ENCODE data around the gene ZNF620. TPM values are rescaled to one million over a fixed set of nuclear protein-coding genes. Genes with fewer than 3 reads are reported as not detected.
"Not testable (repeated sequence)": the region's sequence is repeated elsewhere in the genome, so short reads cannot be mapped to it uniquely, and the experiment has no call there.

The ZNF620 gene
- total RNA-seq, 2 donors from 2014 or later = 2.6 to 6.9 TPM

DNA sequence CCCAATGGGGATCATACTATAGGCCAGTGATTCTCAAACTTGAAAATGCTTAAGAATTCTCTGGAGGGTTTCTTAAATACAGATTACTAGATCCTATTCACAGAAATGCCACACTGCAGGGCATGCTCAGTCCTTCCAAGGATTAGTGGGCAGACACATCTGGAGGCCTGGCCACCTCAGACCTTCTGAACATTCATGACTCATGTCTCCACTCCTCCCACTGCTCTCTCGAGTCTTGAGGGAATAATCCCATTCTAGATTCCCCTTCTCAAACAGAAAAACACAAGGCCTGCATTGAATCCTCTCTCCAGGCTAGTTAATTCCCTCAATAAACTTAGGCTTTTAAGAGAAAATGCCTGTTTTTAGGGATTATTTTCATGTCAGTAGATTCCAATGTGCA lies 41.0 kb downstream of the ZNF620 start:
- no peaks in the 10 kb centered on the region for H3K4me1 ChIP-seq
- no peaks in the 10 kb centered on the region for H3K9me3 ChIP-seq
- H3K27me3 ChIP-seq = no peaks in the 10 kb centered on the region
- TF ChIP-seq POLR2A (IDR thresholded peaks at IDR 0.05) = no peak
- TF ChIP-seq, protein P1, sequence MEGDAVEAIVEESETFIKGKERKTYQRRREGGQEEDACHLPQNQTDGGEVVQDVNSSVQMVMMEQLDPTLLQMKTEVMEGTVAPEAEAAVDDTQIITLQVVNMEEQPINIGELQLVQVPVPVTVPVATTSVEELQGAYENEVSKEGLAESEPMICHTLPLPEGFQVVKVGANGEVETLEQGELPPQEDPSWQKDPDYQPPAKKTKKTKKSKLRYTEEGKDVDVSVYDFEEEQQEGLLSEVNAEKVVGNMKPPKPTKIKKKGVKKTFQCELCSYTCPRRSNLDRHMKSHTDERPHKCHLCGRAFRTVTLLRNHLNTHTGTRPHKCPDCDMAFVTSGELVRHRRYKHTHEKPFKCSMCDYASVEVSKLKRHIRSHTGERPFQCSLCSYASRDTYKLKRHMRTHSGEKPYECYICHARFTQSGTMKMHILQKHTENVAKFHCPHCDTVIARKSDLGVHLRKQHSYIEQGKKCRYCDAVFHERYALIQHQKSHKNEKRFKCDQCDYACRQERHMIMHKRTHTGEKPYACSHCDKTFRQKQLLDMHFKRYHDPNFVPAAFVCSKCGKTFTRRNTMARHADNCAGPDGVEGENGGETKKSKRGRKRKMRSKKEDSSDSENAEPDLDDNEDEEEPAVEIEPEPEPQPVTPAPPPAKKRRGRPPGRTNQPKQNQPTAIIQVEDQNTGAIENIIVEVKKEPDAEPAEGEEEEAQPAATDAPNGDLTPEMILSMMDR (IDR thresholded peaks at IDR 0.05) = no peak
- no peak overlapping the region for H3K4me3 ChIP-seq
- intact Hi-C loops (cut with DNase I) = no loop called here
- ATAC-seq (no peak), DNase-seq (no peak)
- 58 to 70% methylated on average over 1 of the region's 1 CpG for WGBS, 2 donors
- H3K36me3 ChIP-seq (replicated peaks in 1 of 2; ENCODE audit: insufficient read depth in 1 of 2, low read depth in 2 of 2) = no peaks in the 10 kb centered on the region
- no peak overlapping the region for H3K27ac ChIP-seq

DNA sequence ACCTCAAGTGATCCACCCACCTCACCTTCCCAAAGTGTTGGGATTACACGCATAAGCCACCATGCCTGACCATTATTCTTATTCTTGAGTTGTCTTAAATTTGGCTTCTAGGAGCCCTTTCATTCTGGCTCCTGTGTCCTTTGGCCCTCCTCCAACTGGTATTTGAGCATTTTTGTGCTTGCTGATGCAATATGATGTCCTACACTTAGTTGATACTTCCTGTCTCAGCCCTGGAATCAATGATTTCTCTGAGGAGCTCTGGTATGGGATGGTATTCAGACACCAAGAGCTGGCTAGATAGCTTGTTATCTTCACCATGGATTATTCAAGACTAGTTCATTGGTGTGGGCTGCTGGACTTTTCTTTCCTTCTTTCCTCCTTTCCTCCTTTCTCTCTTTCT lies 44.3 kb downstream of the ZNF620 start:
- Histone ChIP-seq H3K27ac (no peak overlapping the region), H3K36me3 (replicated peaks in 1 of 2; ENCODE audit: insufficient read depth in 1 of 2, low read depth in 2 of 2) (no peaks in the 10 kb centered on the region), H3K9me3 (no peaks in the 10 kb centered on the region), H3K4me3 (no peak overlapping the region), H3K4me1 (no peaks in the 10 kb centered on the region), H3K27me3 (no peaks in the 10 kb centered on the region)
- no peak for ATAC-seq
- intact Hi-C loops (cut with DNase I) = no loop called here
- no peak for DNase-seq
- TF ChIP-seq, protein P1 (IDR thresholded peaks at IDR 0.05) = no peak
- TF ChIP-seq POLR2A (IDR thresholded peaks at IDR 0.05) = no peak
- WGBS, 2 donors = 89 to 100% methylated on average over 1 of the region's 1 CpG

DNA sequence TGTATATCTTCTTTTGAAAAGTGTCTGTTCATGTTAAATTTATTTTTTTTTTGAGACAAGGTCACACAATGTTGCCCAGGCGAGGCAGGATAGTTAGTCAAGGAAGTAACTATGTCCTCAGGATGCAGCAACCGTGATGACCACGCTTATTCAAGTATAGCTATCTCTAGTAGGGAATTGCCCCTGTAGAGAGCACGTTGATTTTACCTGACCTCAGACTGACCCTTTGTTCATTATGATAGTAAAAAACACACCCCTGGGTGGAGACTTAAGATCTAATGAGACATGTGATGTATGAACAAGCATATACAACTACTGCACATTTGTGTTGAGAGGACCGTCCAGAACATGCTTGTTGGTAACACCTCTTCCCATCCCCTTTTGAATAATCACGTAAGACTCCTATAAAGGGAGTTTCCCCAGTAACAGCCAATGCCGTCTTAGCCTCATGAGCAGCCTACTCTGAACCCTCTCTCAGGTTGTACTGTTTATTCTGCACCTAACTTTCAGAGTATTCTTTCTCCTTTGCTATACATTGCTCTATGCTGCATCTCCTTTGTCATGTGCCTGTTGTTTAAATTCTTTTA lies 51.8 kb downstream of the ZNF620 start:
- intact Hi-C loops (cut with DNase I) = no loop called here
- no peak for ATAC-seq
- no peak overlapping the region for H3K27ac ChIP-seq

DNA sequence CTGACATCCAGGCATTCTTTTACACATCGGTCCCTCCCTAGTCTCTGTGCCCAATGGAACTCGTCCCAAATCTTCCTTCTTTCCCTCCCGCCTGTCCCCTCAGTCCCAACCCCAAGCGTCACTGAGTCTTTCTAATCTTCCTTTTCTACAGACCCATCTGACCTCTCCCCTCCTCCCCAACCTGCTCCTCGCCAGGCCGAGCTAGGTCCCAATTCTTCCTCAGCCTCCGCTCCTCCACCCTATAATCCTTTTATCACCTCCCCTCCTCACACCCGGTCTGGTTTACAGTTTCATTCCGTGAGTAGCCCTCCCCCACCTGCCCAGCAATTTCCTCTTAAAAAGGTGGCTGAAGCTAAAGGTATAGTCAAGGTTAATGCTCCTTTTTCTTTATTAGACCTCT lies 56.6 kb downstream of the ZNF620 start:
- H3K9me3 ChIP-seq; H3K4me3 ChIP-seq; H3K36me3 ChIP-seq (replicated peaks in 1 of 2; ENCODE audit: insufficient read depth in 1 of 2, low read depth in 2 of 2); ATAC-seq; DNase-seq; H3K27me3 ChIP-seq; intact Hi-C loops (cut with DNase I); H3K27ac ChIP-seq; H3K4me1 ChIP-seq: not testable (repeated sequence)
- 86 to 88% methylated on average over 9 of the region's 9 CpGs for WGBS, 2 donors

More for the DNA sequence above, 51.8 kb downstream of the ZNF620 start:
- no peak for DNase-seq
- Histone ChIP-seq H3K36me3 (replicated peaks in 1 of 2; ENCODE audit: insufficient read depth in 1 of 2, low read depth in 2 of 2) (no peaks in the 10 kb centered on the region), H3K27me3 (no peaks in the 10 kb centered on the region), H3K9me3 (no peaks in the 10 kb centered on the region), H3K4me1 (no peaks in the 10 kb centered on the region), H3K4me3 (no peak overlapping the region)
- 76 to 78% methylated on average over 7 of the region's 7 CpGs for WGBS, 2 donors
- TF ChIP-seq, protein P1 (IDR thresholded peaks at IDR 0.05) = no peak
- TF ChIP-seq POLR2A (IDR thresholded peaks at IDR 0.05) = no peak

DNA sequence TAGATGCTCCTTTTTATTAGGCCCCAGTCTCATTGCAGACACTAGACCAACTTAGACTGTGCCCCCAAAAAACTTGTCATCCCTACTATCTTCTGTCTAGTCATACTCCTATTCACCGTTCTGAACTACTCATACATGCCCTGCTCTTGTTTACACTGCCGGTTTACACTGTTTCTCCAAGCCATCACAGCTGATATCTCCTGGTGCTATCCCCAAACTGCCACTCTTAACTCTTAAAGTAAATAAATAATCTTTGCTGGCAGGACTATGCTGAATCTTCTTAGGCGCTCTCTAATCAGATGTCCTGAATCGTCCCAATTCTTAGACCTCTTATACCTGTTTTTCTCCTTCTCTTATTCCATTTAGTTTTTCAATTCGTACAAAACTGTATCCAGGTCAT lies 59.8 kb downstream of the ZNF620 start:
- ATAC-seq; H3K4me3 ChIP-seq; H3K9me3 ChIP-seq; H3K27ac ChIP-seq; H3K27me3 ChIP-seq; H3K36me3 ChIP-seq (replicated peaks in 1 of 2; ENCODE audit: insufficient read depth in 1 of 2, low read depth in 2 of 2); intact Hi-C loops (cut with DNase I); H3K4me1 ChIP-seq; DNase-seq: not testable (repeated sequence)
- 63 to 68% methylated on average over 5 of the region's 5 CpGs for WGBS, 2 donors

DNA sequence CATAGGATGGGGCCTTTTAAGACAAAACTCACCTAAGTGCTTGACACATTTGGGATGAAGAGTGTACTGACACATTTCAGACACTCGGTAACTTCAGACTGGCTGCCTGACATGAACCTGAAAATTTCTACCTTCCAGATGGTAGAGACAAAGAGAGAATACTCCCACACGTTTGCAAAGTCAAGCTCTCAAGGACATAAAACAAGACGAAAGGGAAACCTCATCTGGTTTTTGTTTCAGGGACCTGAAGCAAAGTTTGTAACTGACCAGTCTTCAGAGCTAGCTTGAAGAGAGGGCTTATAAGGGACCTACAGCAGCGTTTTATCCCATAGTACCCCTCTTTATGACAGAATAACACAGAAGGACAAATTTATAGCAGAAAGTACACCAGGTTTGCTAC lies 60.9 kb downstream of the ZNF620 start:
- intact Hi-C loops (cut with DNase I) = no loop called here
- WGBS, 2 donors = 56 to 64% methylated on average over 4 of the region's 4 CpGs
- Histone ChIP-seq H3K27ac (no peak overlapping the region), H3K4me3 (no peak overlapping the region), H3K36me3 (replicated peaks in 1 of 2; ENCODE audit: insufficient read depth in 1 of 2, low read depth in 2 of 2) (no peaks in the 10 kb centered on the region), H3K27me3 (no peaks in the 10 kb centered on the region), H3K9me3 (peaks cover 0 to 8% (median 0%) of the 10 kb centered on the region in 3 donors), H3K4me1 (no peaks in the 10 kb centered on the region)
- TF ChIP-seq, protein P1 (IDR thresholded peaks at IDR 0.05) = no peak
- no peak for TF ChIP-seq POLR2A (IDR thresholded peaks at IDR 0.05)
- no peak for ATAC-seq
- DNase-seq = no peak

Measured in body of pancreas (tissue), 4 donors.